ENCODE results near the gene AFAP1. TPM values are rescaled to one million over a fixed set of nuclear protein-coding genes. Genes with fewer than 3 reads are reported as not detected.

Gene AFAP1
- total RNA-seq, 1 donor from 2014 or later: 6.7 TPM

DNA sequence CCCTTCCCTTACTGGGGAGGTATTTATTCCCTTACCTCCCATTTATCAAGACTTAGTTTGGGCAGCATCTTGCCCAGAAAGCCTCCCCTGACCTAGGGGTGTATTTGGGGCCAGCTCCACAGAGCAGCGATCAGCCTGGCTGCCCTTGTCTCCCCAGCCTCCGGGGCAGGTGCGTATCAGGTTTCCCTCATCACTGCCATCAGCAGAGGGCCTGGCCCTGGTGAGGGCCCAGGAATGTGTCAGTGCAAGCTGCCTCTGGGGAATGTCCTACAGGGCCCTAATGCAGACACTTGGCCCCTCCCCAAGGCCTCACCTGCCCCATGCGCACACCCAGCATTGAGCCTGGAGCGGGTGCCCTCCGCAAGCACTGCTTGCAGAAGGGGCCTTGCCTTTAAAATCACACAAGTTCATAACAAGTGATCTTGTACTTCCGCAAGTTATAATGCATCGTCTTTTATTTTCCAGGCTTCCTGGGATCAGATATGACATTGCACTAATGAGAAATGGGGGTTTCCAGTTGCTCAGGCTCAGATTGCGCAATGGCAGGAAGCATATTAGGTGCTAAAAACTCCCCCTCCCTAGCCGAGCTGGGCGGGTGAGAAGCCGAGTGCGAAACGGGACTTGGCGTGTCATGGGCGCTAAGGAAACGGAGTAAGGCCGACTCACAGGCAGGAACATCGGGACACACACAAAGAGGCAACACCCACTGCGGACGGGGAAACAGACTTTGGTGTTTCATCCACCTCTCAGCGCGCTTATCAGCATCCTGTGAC, 25.4 kb upstream of the AFAP1 start:
- H3K4me1 Mint-ChIP-seq: peaks cover 33% of the 10 kb centered on the region
- H2AFZ ChIP-seq (replicated peaks): no peak overlapping the region
- no peaks in the 10 kb centered on the region for H4K20me1 ChIP-seq (ENCODE audit: low read depth)
- no peaks in the 10 kb centered on the region for H3K9me3 ChIP-seq (ENCODE audit: low read depth)
- no peak for DNase-seq (ENCODE audit: low spot score)
- H3K27me3 ChIP-seq: no peaks in the 10 kb centered on the region
- no peak overlapping the region for H3K27ac ChIP-seq
- H3K9me3 Mint-ChIP-seq: no peaks in the 10 kb centered on the region
- H3F3A ChIP-seq (ENCODE audit: low read depth): no peaks in the 10 kb centered on the region
- H3K36me3 ChIP-seq: no peaks in the 10 kb centered on the region
- no peaks in the 10 kb centered on the region for H3K36me3 Mint-ChIP-seq
- no peaks in the 10 kb centered on the region for H3K27me3 Mint-ChIP-seq (ENCODE audit: insufficient read depth, low read depth)
- H3K9ac ChIP-seq: no peak overlapping the region
- no peak overlapping the region for H3K4me3 Mint-ChIP-seq
- TF ChIP-seq, protein P1, sequence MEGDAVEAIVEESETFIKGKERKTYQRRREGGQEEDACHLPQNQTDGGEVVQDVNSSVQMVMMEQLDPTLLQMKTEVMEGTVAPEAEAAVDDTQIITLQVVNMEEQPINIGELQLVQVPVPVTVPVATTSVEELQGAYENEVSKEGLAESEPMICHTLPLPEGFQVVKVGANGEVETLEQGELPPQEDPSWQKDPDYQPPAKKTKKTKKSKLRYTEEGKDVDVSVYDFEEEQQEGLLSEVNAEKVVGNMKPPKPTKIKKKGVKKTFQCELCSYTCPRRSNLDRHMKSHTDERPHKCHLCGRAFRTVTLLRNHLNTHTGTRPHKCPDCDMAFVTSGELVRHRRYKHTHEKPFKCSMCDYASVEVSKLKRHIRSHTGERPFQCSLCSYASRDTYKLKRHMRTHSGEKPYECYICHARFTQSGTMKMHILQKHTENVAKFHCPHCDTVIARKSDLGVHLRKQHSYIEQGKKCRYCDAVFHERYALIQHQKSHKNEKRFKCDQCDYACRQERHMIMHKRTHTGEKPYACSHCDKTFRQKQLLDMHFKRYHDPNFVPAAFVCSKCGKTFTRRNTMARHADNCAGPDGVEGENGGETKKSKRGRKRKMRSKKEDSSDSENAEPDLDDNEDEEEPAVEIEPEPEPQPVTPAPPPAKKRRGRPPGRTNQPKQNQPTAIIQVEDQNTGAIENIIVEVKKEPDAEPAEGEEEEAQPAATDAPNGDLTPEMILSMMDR (IDR thresholded peaks at IDR 0.05): no peak
- TF ChIP-seq EZH2phosphoT487 (IDR thresholded peaks at IDR 0.05) (no peak), EZH2 (IDR thresholded peaks at IDR 0.05) (no peak)
- H3K4me1 ChIP-seq: peaks cover 2% of the 10 kb centered on the region
- no peak overlapping the region for H3K4me3 ChIP-seq
- H3K27ac Mint-ChIP-seq: no peak overlapping the region
- H3K79me2 ChIP-seq (ENCODE audit: low read depth): no peaks in the 10 kb centered on the region
- H3K4me2 ChIP-seq: no peak overlapping the region

GRCh38 chr4:7964459-7964858, 24.8 kb upstream of the AFAP1 start:
- no peak overlapping the region for H3K4me2 ChIP-seq
- H3K36me3 ChIP-seq: no peaks in the 10 kb centered on the region
- H3K9me3 Mint-ChIP-seq: no peaks in the 10 kb centered on the region
- H3K27me3 ChIP-seq: no peaks in the 10 kb centered on the region
- TF ChIP-seq EZH2phosphoT487 (IDR thresholded peaks at IDR 0.05) (no peak), EZH2 (IDR thresholded peaks at IDR 0.05) (no peak)
- TF ChIP-seq, protein P1 (IDR thresholded peaks at IDR 0.05): no peak
- no peaks in the 10 kb centered on the region for H3F3A ChIP-seq (ENCODE audit: low read depth)
- H3K36me3 Mint-ChIP-seq: no peaks in the 10 kb centered on the region
- H3K27me3 Mint-ChIP-seq (ENCODE audit: insufficient read depth, low read depth): no peaks in the 10 kb centered on the region
- no peak overlapping the region for H2AFZ ChIP-seq (replicated peaks)
- H3K4me1 Mint-ChIP-seq: peaks cover 27% of the 10 kb centered on the region
- no peaks in the 10 kb centered on the region for H3K79me2 ChIP-seq (ENCODE audit: low read depth)
- H3K4me1 ChIP-seq: no peaks in the 10 kb centered on the region
- H3K9me3 ChIP-seq (ENCODE audit: low read depth): no peaks in the 10 kb centered on the region
- H4K20me1 ChIP-seq (ENCODE audit: low read depth): no peaks in the 10 kb centered on the region
- DNase-seq (ENCODE audit: low spot score): no peak
- no peak overlapping the region for H3K27ac Mint-ChIP-seq
- no peak overlapping the region for H3K4me3 Mint-ChIP-seq
- no peak overlapping the region for H3K27ac ChIP-seq
- H3K4me3 ChIP-seq: no peak overlapping the region
- H3K9ac ChIP-seq: no peak overlapping the region

DNA sequence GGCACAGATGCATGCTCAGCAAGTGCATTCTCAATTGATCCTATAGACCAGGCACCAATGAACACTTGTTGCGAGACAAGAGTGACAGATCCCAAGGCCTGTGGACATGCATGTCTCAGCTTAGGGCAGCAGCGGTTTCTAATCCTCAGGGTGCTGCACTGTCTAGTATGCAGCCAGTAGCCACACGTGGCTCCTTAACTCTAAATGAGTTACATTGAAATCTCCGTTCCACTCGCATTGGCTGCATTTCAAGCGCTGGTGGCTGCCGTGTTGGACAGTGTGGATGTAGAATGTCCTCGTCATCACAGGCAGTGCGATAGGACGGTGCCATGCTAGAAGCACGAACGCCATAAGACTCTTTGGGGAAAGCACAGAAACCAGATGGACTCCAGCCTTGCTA, 24.0 kb upstream of the AFAP1 start:
- no peaks in the 10 kb centered on the region for H3K27me3 ChIP-seq
- H3K36me3 Mint-ChIP-seq: no peaks in the 10 kb centered on the region
- no peaks in the 10 kb centered on the region for H3K27me3 Mint-ChIP-seq (ENCODE audit: insufficient read depth, low read depth)
- TF ChIP-seq EZH2 (IDR thresholded peaks at IDR 0.05) (no peak), EZH2phosphoT487 (IDR thresholded peaks at IDR 0.05) (no peak)
- TF ChIP-seq, protein P1 (IDR thresholded peaks at IDR 0.05): no peak
- no peak overlapping the region for H3K4me3 Mint-ChIP-seq
- H3K9me3 Mint-ChIP-seq: no peaks in the 10 kb centered on the region
- no peaks in the 10 kb centered on the region for H3K9me3 ChIP-seq (ENCODE audit: low read depth)
- H3K4me1 Mint-ChIP-seq: peaks cover 29% of the 10 kb centered on the region
- no peak overlapping the region for H3K4me3 ChIP-seq
- H4K20me1 ChIP-seq (ENCODE audit: low read depth): no peaks in the 10 kb centered on the region
- no peaks in the 10 kb centered on the region for H3F3A ChIP-seq (ENCODE audit: low read depth)
- no peaks in the 10 kb centered on the region for H3K36me3 ChIP-seq
- H3K27ac Mint-ChIP-seq: peak overlapping the region; percentile 48
- no peaks in the 10 kb centered on the region for H3K4me1 ChIP-seq
- H3K27ac ChIP-seq: no peak overlapping the region
- H3K9ac ChIP-seq: no peak overlapping the region
- no peak overlapping the region for H3K4me2 ChIP-seq
- H2AFZ ChIP-seq (replicated peaks): no peak overlapping the region
- no peak for DNase-seq (ENCODE audit: low spot score)
- no peaks in the 10 kb centered on the region for H3K79me2 ChIP-seq (ENCODE audit: low read depth)

Data from neural progenitor cell (in vitro differentiated cells).